ES-I3 (cell line): Measurements from ENCODE around the gene ZDHHC14.
"Not testable (repeated sequence)": the region's sequence is repeated elsewhere in the genome, so short reads cannot be mapped to it uniquely, and the experiment has no call there.

ENCODE experiments used
- H3K36me3 ChIP-seq: 2 replicates; pipeline ENCODE4 v1.6.1; 2013; ENCODE audit warnings: mild to moderate bottlenecking, low read length, control low read depth, moderate library complexity; ENCODE audit not compliant: insufficient read depth
- H3K4me1 ChIP-seq: 2 replicates; pipeline ENCODE4 v1.6.1; 2013; ENCODE audit warnings: mild to moderate bottlenecking, control low read depth, low read length; ENCODE audit not compliant: insufficient read depth
- H3K9ac ChIP-seq: 2 replicates; pipeline ENCODE4 v1.6.1; 2013; ENCODE audit warnings: low read depth, mild to moderate bottlenecking, low read length, moderate library complexity
- H3K9me3 ChIP-seq: 2 replicates; pipeline ENCODE4 v1.6.1; 2013; ENCODE audit warnings: mild to moderate bottlenecking, low read length, moderate library complexity; ENCODE audit not compliant: control insufficient read depth, insufficient read depth

The ZDHHC14 gene

GRCh38 chr6:157388924-157389323 lies 7.9 kb downstream of the ZDHHC14 start:
- H3K9me3 ChIP-seq = peaks cover 15% of the 10 kb centered on the region; the same call in 1 of the 2 replicates
- no peaks in the 10 kb centered on the region for H3K4me1 ChIP-seq
- H3K36me3 ChIP-seq = no peaks in the 10 kb centered on the region
- no peak overlapping the region for H3K9ac ChIP-seq

DNA sequence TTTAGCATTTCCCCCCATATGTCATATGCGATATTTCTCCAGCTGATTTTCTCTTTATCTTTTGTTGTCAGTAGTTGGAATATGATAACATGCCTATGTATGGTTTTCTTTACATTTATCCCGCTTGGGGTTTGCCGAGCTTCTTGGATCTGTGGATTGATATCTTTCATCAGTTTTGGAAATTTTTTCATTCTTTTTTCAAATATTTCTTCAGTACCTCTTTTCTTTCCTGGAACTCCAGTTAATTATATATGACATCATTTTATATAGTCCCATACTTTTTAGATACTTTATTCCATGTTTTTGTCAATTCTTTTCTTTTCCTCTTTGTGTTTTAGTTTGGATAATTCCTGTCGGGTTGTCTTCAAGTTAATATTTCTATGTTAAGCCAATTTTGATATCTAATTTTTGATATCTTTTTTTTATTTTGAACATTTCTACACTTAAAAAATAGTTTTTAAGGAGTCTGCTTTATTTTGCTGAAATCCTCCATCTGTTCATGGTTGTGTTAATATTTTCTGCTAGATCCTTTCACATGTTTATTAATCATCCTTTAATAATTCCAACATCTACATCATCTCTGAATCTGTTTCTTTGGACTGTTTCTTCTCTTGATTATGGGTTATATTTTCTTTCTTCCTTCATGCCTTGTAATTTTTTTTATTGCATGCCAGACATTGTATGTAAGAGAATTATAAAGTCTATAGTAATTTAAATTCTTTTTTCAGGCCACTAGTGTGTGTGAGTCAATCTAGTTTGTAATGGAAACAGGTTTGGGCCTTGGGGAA lies 9.5 kb downstream of the ZDHHC14 start:
- Histone ChIP-seq H3K36me3 (no peaks in the 10 kb centered on the region), H3K4me1 (no peaks in the 10 kb centered on the region), H3K9me3 (peaks cover 15% of the 10 kb centered on the region; the same call in 1 of the 2 replicates)

GRCh38 chr6:157392927-157393668 lies 12.1 kb downstream of the ZDHHC14 start:
- Histone ChIP-seq H3K4me1 (no peaks in the 10 kb centered on the region), H3K9me3 (peaks cover 15% of the 10 kb centered on the region; the same call in 1 of the 2 replicates), H3K36me3 (no peaks in the 10 kb centered on the region), H3K9ac (no peak overlapping the region)

More for the DNA sequence above, 9.5 kb downstream of the ZDHHC14 start:
- no peak overlapping the region for H3K9ac ChIP-seq

- Histone ChIP-seq H3K9me3 (peaks cover 15% of the 10 kb centered on the region; the same call in 1 of the 2 replicates), H3K9ac (no peak overlapping the region), H3K36me3 (no peaks in the 10 kb centered on the region), H3K4me1 (no peaks in the 10 kb centered on the region)
These were observed 12.8 kb downstream of the ZDHHC14 start for GRCh38 chr6:157393669-157394327.

DNA sequence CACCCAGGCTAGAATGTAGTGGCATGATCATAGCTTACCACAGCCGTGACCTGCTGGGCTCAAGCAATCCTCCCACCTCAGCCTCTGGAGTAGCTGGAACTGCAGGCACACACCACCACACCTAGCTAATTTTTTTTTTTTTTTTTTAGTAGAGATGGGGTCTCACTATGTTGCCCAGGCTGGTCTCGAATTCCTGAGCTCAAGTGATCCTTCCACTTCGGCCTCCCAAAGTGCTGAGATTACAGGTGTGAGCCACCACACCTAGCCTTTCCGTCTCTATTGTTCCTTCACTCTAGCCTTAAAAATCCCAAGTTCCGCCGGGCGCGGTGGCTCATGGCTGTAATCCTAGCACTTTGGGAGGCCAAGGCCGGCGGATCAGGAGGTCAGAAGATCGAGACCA lies 14.2 kb downstream of the ZDHHC14 start:
- not testable (repeated sequence) for H3K4me1 ChIP-seq, H3K9ac ChIP-seq, H3K36me3 ChIP-seq
- H3K9me3 ChIP-seq = peaks cover 10% of the 10 kb centered on the region; the same call in 1 of the 2 replicates

DNA sequence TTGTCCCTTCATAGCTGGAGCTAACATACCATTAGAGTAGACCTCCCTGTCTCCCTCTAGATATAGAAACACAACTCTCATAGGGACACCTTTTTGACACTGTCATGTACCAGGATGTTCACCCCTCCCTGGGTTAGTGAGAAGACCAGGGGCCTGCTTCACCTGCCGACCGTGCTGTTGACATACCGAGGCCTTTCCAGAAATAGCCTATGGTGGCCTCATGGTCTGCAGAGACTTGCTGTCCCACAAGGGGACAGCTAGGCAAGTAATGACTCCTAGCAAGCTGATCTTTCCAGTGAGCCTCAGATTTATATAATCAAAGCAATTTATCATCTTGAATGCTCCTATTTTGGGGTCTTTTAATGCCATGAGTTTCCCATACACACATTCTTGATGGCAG lies 15.0 kb downstream of the ZDHHC14 start:
- Histone ChIP-seq H3K9ac (no peak overlapping the region), H3K36me3 (no peaks in the 10 kb centered on the region), H3K4me1 (no peaks in the 10 kb centered on the region), H3K9me3 (peaks cover 7% of the 10 kb centered on the region; the same call in 1 of the 2 replicates)

- no peaks in the 10 kb centered on the region for H3K4me1 ChIP-seq
- H3K36me3 ChIP-seq = no peaks in the 10 kb centered on the region
- no peak overlapping the region for H3K9ac ChIP-seq
- no peaks in the 10 kb centered on the region; the same call in 1 of the 2 replicates for H3K9me3 ChIP-seq
These were observed 16.7 kb downstream of the ZDHHC14 start for GRCh38 chr6:157397660-157398059.

DNA sequence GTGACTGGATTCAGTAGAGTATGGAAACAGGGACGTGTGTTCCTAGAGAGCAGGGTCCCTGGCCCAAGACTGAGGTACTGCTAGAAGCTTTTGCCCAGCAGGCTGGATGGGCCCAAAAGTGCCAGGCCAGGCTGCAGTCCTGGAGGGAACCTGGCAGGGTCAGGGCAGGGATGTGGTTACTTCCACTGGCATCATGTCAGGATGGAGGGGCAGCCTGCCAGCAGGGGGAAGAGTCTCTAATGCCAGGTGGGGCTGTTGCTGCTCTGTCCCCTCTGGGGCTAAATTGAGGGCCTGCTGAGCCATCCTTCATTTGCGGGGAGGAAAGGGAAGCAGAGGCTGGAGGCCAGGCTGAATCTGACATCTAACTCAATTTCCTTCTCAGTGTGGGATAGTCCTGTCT lies 17.2 kb downstream of the ZDHHC14 start:
- Histone ChIP-seq H3K9ac (no peak overlapping the region), H3K36me3 (no peaks in the 10 kb centered on the region), H3K4me1 (peaks cover under 1% of the 10 kb centered on the region; the same call in 1 of the 2 replicates), H3K9me3 (no peaks in the 10 kb centered on the region; the same call in 1 of the 2 replicates)

GRCh38 chr6:157400676-157401075 lies 19.7 kb downstream of the ZDHHC14 start:
- H3K9me3 ChIP-seq = no peaks in the 10 kb centered on the region; the same call in 1 of the 2 replicates
- no peaks in the 10 kb centered on the region for H3K36me3 ChIP-seq
- H3K9ac ChIP-seq = no peak overlapping the region
- peaks cover 7% of the 10 kb centered on the region; the same call in 1 of the 2 replicates for H3K4me1 ChIP-seq

- no peak overlapping the region; the same call in 1 of the 2 replicates for H3K9ac ChIP-seq
These were observed 20.8 kb downstream of the ZDHHC14 start for GRCh38 chr6:157401734-157402338.

GRCh38 chr6:157402996-157403685 lies 22.2 kb downstream of the ZDHHC14 start:
- H3K9me3 ChIP-seq = no peaks in the 10 kb centered on the region; the same call in 1 of the 2 replicates
- H3K4me1 ChIP-seq = peaks cover 26% of the 10 kb centered on the region
- no peak overlapping the region for H3K9ac ChIP-seq
- no peaks in the 10 kb centered on the region for H3K36me3 ChIP-seq

More at GRCh38 chr6:157401734-157402338, 20.8 kb downstream of the ZDHHC14 start:
- Histone ChIP-seq H3K4me1 (peaks cover 17% of the 10 kb centered on the region), H3K9me3 (no peaks in the 10 kb centered on the region; the same call in 1 of the 2 replicates), H3K36me3 (no peaks in the 10 kb centered on the region)

GRCh38 chr6:157403686-157404051 lies 22.7 kb downstream of the ZDHHC14 start:
- H3K36me3 ChIP-seq = no peaks in the 10 kb centered on the region
- H3K9ac ChIP-seq = no peak overlapping the region

GRCh38 chr6:157405986-157406385 lies 25.0 kb downstream of the ZDHHC14 start:
- H3K4me1 ChIP-seq = peaks cover 26% of the 10 kb centered on the region

More at GRCh38 chr6:157403686-157404051, 22.7 kb downstream of the ZDHHC14 start:
- H3K9me3 ChIP-seq = no peaks in the 10 kb centered on the region; the same call in 1 of the 2 replicates
- peaks cover 26% of the 10 kb centered on the region for H3K4me1 ChIP-seq

More at GRCh38 chr6:157405986-157406385, 25.0 kb downstream of the ZDHHC14 start:
- Histone ChIP-seq H3K9me3 (no peaks in the 10 kb centered on the region; the same call in 1 of the 2 replicates), H3K9ac (no peak overlapping the region), H3K36me3 (no peaks in the 10 kb centered on the region)
